A673 (cell line): ENCODE measurements around the gene TSPAN13. TPM values are rescaled to one million over a fixed set of nuclear protein-coding genes. Genes with fewer than 3 reads are reported as not detected.

ENCODE experiments used
- BruUV-seq: library from RNA; stranded (reverse); fragments of 400-500 nt; replicated peaks from 2 replicates; lab custom pipeline; 2021; lab: Mats Ljungman, UMichigan
- CTCF ChIA-PET: fragments of 300-600 bp; sonication (Branson Sonifier 250); formaldehyde crosslinking; loops from one replicate; lab custom pipeline; 2022; ENCODE audit warnings: antibody characterized with exemption; lab: Charles Lee
- POLR2A ChIA-PET: fragments of 300-600 bp; sonication (Branson Sonifier 250); formaldehyde crosslinking; loops from one replicate; lab custom pipeline; 2022; ENCODE audit warnings: antibody characterized with exemption; ENCODE audit not compliant: low non-redundant PET; lab: Charles Lee
- DNase-seq: peaks from one replicate; pipeline ENCODE4 v3.0.0-alpha.2; 2015; ENCODE audit warnings: low spot score
- H3K27ac ChIP-seq: fragments of 200-600 bp; sonication (generic); 2 replicates; pipeline ENCODE4 v1.5.1; 2016; ENCODE audit warnings: mixed run types, low read depth, mild to moderate bottlenecking, mixed read lengths, antibody characterized with exemption, low read length; ENCODE audit not compliant: poor library complexity, severe bottlenecking
- H3K27me3 ChIP-seq: fragments of 200-600 bp; sonication (generic); replicated peaks from 2 replicates; pipeline ENCODE4 v1.6.1; 2017; ENCODE audit warnings: mixed run types, low read depth, mild to moderate bottlenecking, mixed read lengths, antibody characterized with exemption, low read length; ENCODE audit not compliant: insufficient read depth, poor library complexity
- H3K36me3 ChIP-seq: fragments of 200-600 bp; sonication (generic); 2 replicates; pipeline ENCODE4 v1.6.1; 2016; ENCODE audit warnings: mixed run types, mild to moderate bottlenecking, mixed read lengths, antibody characterized with exemption, low read length; ENCODE audit not compliant: insufficient read depth, poor library complexity, severe bottlenecking
- H3K4me1 ChIP-seq: fragments of 200-600 bp; sonication (generic); 2 replicates; pipeline ENCODE4 v1.6.1; 2017; ENCODE audit warnings: mixed run types, mild to moderate bottlenecking, mixed read lengths, antibody characterized with exemption, low read length; ENCODE audit not compliant: insufficient read depth, poor library complexity, severe bottlenecking
- H3K4me3 ChIP-seq: fragments of 200-600 bp; sonication (generic); 2 replicates; pipeline ENCODE4 v1.5.1; 2016; ENCODE audit warnings: low read depth, mixed run types, mild to moderate bottlenecking, mixed read lengths, low read length; ENCODE audit not compliant: poor library complexity, severe bottlenecking
- H3K9me3 ChIP-seq: fragments of 200-600 bp; sonication (generic); 2 replicates; pipeline ENCODE4 v1.6.1; 2016; ENCODE audit warnings: mixed run types, low read depth, mild to moderate bottlenecking, mixed read lengths, antibody characterized with exemption, low read length; ENCODE audit not compliant: poor library complexity, severe bottlenecking
- CTCF ChIP-seq: fragments of 300-800, 200-600 bp; sonication (generic); conservative IDR thresholded peaks from 2 replicates; pipeline ENCODE4 v1.5.1; 2017; ENCODE audit warnings: low read depth, mild to moderate bottlenecking, antibody characterized with exemption, low read length, moderate library complexity, mixed read lengths
- EZH2 ChIP-seq: fragments of 200-600 bp; sonication (generic); IDR thresholded peaks from 2 replicates; pipeline ENCODE4 v1.6.1; 2017; ENCODE audit warnings: borderline replicate concordance, low read depth, mild to moderate bottlenecking, mixed read lengths, antibody characterized with exemption, low read length; ENCODE audit not compliant: poor library complexity, severe bottlenecking
- intact Hi-C: fragments of 100-400 bp; cut with micrococcal nuclease; formaldehyde crosslinking; loops from one replicate; pipeline ENCODE4 v1.10.0; 2022; ENCODE audit not compliant: unreplicated experiment
- total RNA-seq: library from RNA; stranded (reverse); gene quantifications from 2 replicates; pipeline ENCODE4 v1.2.3, GENCODE V29; 2021

TSPAN13 gene
- total RNA-seq, 1 experiment from 2014 or later, result 157 TPM

- Histone ChIP-seq H3K27me3 (no peaks in the 10 kb centered on the region), H3K27ac (no peak overlapping the region), H3K4me1 (peaks cover 50% of the 10 kb centered on the region), H3K4me3 (no peak overlapping the region), H3K36me3 (no peaks in the 10 kb centered on the region), H3K9me3 (no peaks in the 10 kb centered on the region)
- no TSS peak for BruUV-seq
- CTCF ChIA-PET, result no interaction called here
- no peak for DNase-seq
- intact Hi-C loops, result no loop called here
- POLR2A ChIA-PET, result no interaction called here
- TF ChIP-seq CTCF, result no peak
- no peak for TF ChIP-seq EZH2
Measured at GRCh38 chr7:16773884-16774283, 20.3 kb downstream of the TSPAN13 start.

GRCh38 chr7:16774294-16774693, 20.7 kb downstream of the TSPAN13 start:
- POLR2A ChIA-PET, result no interaction called here
- BruUV-seq, result no TSS peak
- DNase-seq, result no peak
- H3K4me1 ChIP-seq, result peaks cover 48% of the 10 kb centered on the region
- CTCF ChIA-PET, result no interaction called here
- TF ChIP-seq CTCF (no peak), EZH2 (no peak)
- no peak overlapping the region for H3K27ac ChIP-seq
- no peak overlapping the region for H3K4me3 ChIP-seq
- intact Hi-C loops, result no loop called here
- H3K9me3 ChIP-seq, result no peaks in the 10 kb centered on the region
- H3K36me3 ChIP-seq, result no peaks in the 10 kb centered on the region
- H3K27me3 ChIP-seq, result no peaks in the 10 kb centered on the region

- Histone ChIP-seq H3K27me3 (no peaks in the 10 kb centered on the region), H3K9me3 (no peaks in the 10 kb centered on the region), H3K27ac (no peak overlapping the region), H3K36me3 (no peaks in the 10 kb centered on the region), H3K4me1 (peaks cover 44% of the 10 kb centered on the region), H3K4me3 (no peak overlapping the region)
- no peak for DNase-seq
- intact Hi-C loops, result no loop called here
- ChIA-PET POLR2A (no interaction called here), CTCF (no interaction called here)
- no peak for TF ChIP-seq EZH2
- TF ChIP-seq CTCF, result no peak
- BruUV-seq, result no TSS peak
Measured at GRCh38 chr7:16774986-16775385, 21.4 kb downstream of the TSPAN13 start.
